ENCODE measurements around the gene SPAG16. TPM values are rescaled to one million over a fixed set of nuclear protein-coding genes. Genes with fewer than 3 reads are reported as not detected.

SPAG16 gene
- total RNA-seq, 1 experiment from 2014 or later: 13.0 TPM

- Histone ChIP-seq H3K36me3 (ENCODE audit: control insufficient read depth, insufficient read depth, low read length) (no peaks in the 10 kb centered on the region; the same call in 1 of the 2 replicates), H3K27me3 (ENCODE audit: control insufficient read depth, insufficient read depth, low read length) (no peaks in the 10 kb centered on the region), H3K4me1 (ENCODE audit: control insufficient read depth, insufficient read depth, low read length) (no peaks in the 10 kb centered on the region), H3K9me3 (ENCODE audit: control insufficient read depth, insufficient read depth, low read depth, low read length) (no peaks in the 10 kb centered on the region), H3K27ac (ENCODE audit: low read length) (no peak overlapping the region), H3K4me3 (ENCODE audit: low read depth in 2 of 2, low read length in 2 of 2) (no peak overlapping the region)
- in situ Hi-C loops (cut with HindIII; ENCODE audit: low pct_unique_long_range_greater_than_20kb, low sequenced_read_pairs): no loop called here
- no peak for DNase-seq (ENCODE audit: low read depth, low spot score)
- no peak for TF ChIP-seq POLR2AphosphoS5 (IDR thresholded peaks at IDR 0.05; ENCODE audit: low read depth, low read length)
- TF ChIP-seq CTCF (IDR thresholded peaks at IDR 0.05): no peak
- no peak for TF ChIP-seq REST (IDR thresholded peaks at IDR 0.05; ENCODE audit: insufficient read depth in 1 of 2, low read depth in 2 of 2, low read length in 1 of 2)
- ATAC-seq: no peak
- BruUV-seq (replicated peaks): no TSS peak
- ChIA-PET CTCF (no interaction called here), POLR2A (no interaction called here)
- intact Hi-C loops (cut with micrococcal nuclease; ENCODE audit: unreplicated experiment): no loop called here
Observed at GRCh38 chr2:214193943-214194342, 909.7 kb downstream of the SPAG16 start.

GRCh38 chr2:214196260-214196659 is 912.0 kb downstream of the SPAG16 start:
- ATAC-seq (no peak), DNase-seq (ENCODE audit: low read depth, low spot score) (no peak)
- ChIA-PET POLR2A (no interaction called here), CTCF (no interaction called here)
- Histone ChIP-seq H3K4me3 (ENCODE audit: low read depth in 2 of 2, low read length in 2 of 2) (no peak overlapping the region), H3K36me3 (ENCODE audit: control insufficient read depth, insufficient read depth, low read length) (no peaks in the 10 kb centered on the region; the same call in 1 of the 2 replicates), H3K27me3 (ENCODE audit: control insufficient read depth, insufficient read depth, low read length) (no peaks in the 10 kb centered on the region), H3K4me1 (ENCODE audit: control insufficient read depth, insufficient read depth, low read length) (no peaks in the 10 kb centered on the region), H3K9me3 (ENCODE audit: control insufficient read depth, insufficient read depth, low read depth, low read length) (no peaks in the 10 kb centered on the region), H3K27ac (ENCODE audit: low read length) (no peak overlapping the region)
- intact Hi-C loops (cut with micrococcal nuclease; ENCODE audit: unreplicated experiment) (no loop called here), in situ Hi-C loops (cut with HindIII; ENCODE audit: low pct_unique_long_range_greater_than_20kb, low sequenced_read_pairs) (no loop called here)
- TF ChIP-seq CTCF (IDR thresholded peaks at IDR 0.05) (no peak), SIN3A (IDR thresholded peaks at IDR 0.05; ENCODE audit: borderline replicate concordance, insufficient read depth, low read depth, low read length) (no peak), REST (IDR thresholded peaks at IDR 0.05; ENCODE audit: insufficient read depth in 1 of 2, low read depth in 2 of 2, low read length in 1 of 2) (no peak), TCF7L2 (IDR thresholded peaks at IDR 0.05; ENCODE audit: low read depth, low read length) (no peak), POLR2AphosphoS5 (IDR thresholded peaks at IDR 0.05; ENCODE audit: low read depth, low read length) (no peak)
- no TSS peak for BruUV-seq (replicated peaks)

Data from Panc1 (cell line).